ENCODE measurements around the gene GET3. TPM values are rescaled to one million over a fixed set of nuclear protein-coding genes. Genes with fewer than 3 reads are reported as not detected.

The GET3 gene
- total and polyA plus RNA-seq, 2 of the 13 experiments (the other 11 are each of a cell fraction or from before 2014, with no cell fraction given), result 57.7 to 59.4 TPM

DNA sequence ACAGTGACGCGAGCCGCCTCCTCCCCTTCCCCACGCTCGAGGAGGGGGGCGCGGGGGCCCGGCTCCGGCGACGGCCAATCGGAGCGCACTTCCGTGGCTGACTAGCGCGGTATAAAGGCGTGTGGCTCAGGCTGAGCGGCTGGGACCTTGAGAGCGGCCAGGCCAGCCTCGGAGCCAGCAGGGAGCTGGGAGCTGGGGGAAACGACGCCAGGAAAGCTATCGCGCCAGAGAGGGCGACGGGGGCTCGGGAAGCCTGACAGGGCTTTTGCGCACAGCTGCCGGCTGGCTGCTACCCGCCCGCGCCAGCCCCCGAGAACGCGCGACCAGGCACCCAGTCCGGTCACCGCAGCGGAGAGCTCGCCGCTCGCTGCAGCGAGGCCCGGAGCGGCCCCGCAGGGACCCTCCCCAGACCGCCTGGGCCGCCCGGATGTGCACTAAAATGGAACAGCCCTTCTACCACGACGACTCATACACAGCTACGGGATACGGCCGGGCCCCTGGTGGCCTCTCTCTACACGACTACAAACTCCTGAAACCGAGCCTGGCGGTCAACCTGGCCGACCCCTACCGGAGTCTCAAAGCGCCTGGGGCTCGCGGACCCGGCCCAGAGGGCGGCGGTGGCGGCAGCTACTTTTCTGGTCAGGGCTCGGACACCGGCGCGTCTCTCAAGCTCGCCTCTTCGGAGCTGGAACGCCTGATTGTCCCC lies 54.2 kb downstream of the GET3 start, which contains the start of gene JUNB (continued):
- TF ChIP-seq PITX1 (CRISPR knock-in tag; IDR thresholded peaks at IDR 0.05) (peak; percentile 69), EP300 (IDR thresholded peaks at IDR 0.05; ENCODE audit: low read depth in 2 of 2, low read length in 2 of 2) (peak; percentile 31 to 54; a peak in 1 of 4 replicates), EP300 (CRISPR knock-in tag; IDR thresholded peaks at IDR 0.05; ENCODE audit: borderline replicate concordance) (peak; percentile 74; the same call in 1 of the 2 replicates), POLR2A (IDR thresholded peaks at IDR 0.05; ENCODE audit: insufficient read depth in 1 of 2, low read depth in 2 of 2, low read length in 2 of 2) (peak; percentile 100), MBNL3 (CRISPR knock-in tag; conservative IDR thresholded peaks at IDR 0.05) (no peak), ZNF660 (CRISPR knock-in tag; IDR thresholded peaks at IDR 0.05; ENCODE audit: borderline replicate concordance, low read depth) (no peak), ZFP41 (CRISPR knock-in tag; IDR thresholded peaks at IDR 0.05; ENCODE audit: borderline replicate concordance) (no peak), FOXO1 (CRISPR knock-in tag; IDR thresholded peaks at IDR 0.05) (peak; percentile 98), HOXA9 (CRISPR knock-in tag; IDR thresholded peaks at IDR 0.05; ENCODE audit: borderline replicate concordance) (no peak)
- TF ChIP-seq, protein P1, sequence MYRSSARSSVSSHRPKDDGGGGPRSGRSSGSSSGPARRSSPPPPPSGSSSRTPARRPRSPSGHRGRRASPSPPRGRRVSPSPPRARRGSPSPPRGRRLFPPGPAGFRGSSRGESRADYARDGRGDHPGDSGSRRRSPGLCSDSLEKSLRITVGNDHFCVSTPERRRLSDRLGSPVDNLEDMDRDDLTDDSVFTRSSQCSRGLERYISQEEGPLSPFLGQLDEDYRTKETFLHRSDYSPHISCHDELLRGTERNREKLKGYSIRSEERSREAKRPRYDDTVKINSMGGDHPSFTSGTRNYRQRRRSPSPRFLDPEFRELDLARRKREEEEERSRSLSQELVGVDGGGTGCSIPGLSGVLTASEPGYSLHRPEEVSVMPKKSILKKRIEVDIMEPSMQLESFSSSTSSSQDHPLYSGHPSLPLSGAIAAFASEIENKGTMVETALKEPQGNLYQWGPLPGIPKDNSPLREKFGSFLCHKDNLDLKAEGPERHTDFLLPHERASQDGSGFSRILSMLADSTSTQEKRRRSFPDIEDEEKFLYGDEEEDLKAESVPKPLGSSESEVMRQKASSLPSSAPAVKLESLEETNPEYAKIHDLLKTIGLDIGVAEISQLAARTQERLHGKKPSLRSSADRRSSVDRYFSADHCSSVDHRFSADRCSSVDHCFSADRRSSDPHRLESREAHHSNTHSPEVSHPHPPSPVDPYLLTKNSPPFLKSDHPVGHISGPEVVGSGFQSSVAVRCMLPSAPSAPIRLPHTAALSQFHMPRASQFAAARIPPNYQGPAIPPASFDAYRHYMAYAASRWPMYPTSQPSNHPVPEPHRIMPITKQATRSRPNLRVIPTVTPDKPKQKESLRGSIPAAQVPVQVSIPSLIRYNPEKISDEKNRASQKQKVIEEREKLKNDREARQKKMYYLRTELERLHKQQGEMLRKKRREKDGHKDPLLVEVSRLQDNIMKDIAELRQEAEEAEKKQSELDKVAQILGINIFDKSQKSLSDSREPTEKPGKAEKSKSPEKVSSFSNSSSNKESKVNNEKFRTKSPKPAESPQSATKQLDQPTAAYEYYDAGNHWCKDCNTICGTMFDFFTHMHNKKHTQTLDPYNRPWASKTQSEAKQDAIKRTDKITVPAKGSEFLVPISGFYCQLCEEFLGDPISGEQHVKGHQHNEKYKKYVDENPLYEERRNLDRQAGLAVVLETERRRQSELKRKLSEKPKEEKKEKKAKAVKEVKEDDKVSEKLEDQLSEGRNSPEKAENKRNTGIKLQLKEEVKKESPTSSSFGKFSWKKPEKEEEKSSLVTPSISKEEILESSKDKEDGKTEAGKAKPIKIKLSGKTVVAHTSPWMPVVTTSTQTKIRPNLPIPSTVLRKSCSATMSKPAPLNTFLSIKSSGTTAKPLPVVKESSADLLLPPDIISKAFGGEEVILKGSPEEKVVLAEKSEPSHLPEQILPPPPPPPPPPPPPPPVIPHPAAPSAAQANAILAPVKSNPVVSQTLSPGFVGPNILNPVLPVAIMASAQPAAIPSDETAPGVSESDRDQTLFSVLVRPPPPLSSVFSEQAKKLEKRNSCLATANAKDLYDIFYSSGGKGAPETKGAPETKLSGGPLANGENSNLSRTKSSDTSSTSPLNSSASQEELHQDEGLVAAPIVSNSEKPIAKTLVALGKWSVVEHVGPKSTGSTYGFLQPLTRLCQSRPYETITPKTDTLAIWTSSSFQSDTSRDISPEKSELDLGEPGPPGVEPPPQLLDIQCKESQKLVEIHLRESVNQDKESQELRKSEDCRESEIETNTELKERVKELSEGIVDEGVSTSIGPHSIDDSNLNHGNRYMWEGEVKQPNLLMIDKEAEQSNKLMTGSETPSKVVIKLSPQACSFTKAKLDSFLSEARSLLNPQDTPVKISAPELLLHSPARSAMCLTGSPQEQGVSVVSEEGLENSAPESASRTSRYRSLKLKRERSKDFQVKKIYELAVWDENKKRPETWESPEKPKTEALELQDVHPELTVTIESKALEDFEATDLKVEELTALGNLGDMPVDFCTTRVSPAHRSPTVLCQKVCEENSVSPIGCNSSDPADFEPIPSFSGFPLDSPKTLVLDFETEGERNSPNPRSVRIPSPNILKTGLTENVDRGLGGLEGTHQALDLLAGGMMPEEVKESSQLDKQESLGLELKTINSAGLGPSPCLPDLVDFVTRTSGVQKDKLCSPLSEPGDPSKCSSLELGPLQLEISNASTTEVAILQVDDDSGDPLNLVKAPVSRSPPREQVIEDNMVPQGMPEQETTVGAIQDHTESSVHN (CRISPR knock-in tag; IDR thresholded peaks at IDR 0.05), result no peak
- TF ChIP-seq, protein P2, sequence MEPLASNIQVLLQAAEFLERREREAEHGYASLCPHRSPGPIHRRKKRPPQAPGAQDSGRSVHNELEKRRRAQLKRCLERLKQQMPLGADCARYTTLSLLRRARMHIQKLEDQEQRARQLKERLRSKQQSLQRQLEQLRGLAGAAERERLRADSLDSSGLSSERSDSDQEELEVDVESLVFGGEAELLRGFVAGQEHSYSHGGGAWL (CRISPR knock-in tag; IDR thresholded peaks at IDR 0.05), result peak; percentile 93
- TF ChIP-seq, protein P3, sequence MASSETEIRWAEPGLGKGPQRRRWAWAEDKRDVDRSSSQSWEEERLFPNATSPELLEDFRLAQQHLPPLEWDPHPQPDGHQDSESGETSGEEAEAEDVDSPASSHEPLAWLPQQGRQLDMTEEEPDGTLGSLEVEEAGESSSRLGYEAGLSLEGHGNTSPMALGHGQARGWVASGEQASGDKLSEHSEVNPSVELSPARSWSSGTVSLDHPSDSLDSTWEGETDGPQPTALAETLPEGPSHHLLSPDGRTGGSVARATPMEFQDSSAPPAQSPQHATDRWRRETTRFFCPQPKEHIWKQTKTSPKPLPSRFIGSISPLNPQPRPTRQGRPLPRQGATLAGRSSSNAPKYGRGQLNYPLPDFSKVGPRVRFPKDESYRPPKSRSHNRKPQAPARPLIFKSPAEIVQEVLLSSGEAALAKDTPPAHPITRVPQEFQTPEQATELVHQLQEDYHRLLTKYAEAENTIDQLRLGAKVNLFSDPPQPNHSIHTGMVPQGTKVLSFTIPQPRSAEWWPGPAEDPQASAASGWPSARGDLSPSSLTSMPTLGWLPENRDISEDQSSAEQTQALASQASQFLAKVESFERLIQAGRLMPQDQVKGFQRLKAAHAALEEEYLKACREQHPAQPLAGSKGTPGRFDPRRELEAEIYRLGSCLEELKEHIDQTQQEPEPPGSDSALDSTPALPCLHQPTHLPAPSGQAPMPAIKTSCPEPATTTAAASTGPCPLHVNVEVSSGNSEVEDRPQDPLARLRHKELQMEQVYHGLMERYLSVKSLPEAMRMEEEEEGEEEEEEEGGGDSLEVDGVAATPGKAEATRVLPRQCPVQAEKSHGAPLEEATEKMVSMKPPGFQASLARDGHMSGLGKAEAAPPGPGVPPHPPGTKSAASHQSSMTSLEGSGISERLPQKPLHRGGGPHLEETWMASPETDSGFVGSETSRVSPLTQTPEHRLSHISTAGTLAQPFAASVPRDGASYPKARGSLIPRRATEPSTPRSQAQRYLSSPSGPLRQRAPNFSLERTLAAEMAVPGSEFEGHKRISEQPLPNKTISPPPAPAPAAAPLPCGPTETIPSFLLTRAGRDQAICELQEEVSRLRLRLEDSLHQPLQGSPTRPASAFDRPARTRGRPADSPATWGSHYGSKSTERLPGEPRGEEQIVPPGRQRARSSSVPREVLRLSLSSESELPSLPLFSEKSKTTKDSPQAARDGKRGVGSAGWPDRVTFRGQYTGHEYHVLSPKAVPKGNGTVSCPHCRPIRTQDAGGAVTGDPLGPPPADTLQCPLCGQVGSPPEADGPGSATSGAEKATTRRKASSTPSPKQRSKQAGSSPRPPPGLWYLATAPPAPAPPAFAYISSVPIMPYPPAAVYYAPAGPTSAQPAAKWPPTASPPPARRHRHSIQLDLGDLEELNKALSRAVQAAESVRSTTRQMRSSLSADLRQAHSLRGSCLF (CRISPR knock-in tag; IDR thresholded peaks at IDR 0.05; ENCODE audit: borderline replicate concordance), result no peak
- TF ChIP-seq, protein P4, sequence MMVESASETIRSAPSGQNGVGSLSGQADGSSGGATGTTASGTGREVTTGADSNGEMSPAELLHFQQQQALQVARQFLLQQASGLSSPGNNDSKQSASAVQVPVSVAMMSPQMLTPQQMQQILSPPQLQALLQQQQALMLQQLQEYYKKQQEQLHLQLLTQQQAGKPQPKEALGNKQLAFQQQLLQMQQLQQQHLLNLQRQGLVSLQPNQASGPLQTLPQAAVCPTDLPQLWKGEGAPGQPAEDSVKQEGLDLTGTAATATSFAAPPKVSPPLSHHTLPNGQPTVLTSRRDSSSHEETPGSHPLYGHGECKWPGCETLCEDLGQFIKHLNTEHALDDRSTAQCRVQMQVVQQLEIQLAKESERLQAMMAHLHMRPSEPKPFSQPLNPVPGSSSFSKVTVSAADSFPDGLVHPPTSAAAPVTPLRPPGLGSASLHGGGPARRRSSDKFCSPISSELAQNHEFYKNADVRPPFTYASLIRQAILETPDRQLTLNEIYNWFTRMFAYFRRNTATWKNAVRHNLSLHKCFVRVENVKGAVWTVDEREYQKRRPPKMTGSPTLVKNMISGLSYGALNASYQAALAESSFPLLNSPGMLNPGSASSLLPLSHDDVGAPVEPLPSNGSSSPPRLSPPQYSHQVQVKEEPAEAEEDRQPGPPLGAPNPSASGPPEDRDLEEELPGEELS (CRISPR knock-in tag; IDR thresholded peaks at IDR 0.05), result no peak; the same call in none of the 2 replicates

Data from HepG2 (cell line).